Middle frontal gyrus (tissue), 1 donor: Measurements from ENCODE around the gene CRB2.

Experiments
- DNase-seq: peaks from one replicate; pipeline ENCODE4 v3.0.0-alpha.2; 2015; ENCODE audit warnings: low spot score; ENCODE audit errors: extremely low spot score

Gene CRB2

GRCh38 chr9:123402981-123403509 lies 47.0 kb downstream of the CRB2 start:
- DNase-seq, result no peak

- DNase-seq, result no peak
These were observed 50.0 kb downstream of the CRB2 start for GRCh38 chr9:123406016-123406415.

DNA sequence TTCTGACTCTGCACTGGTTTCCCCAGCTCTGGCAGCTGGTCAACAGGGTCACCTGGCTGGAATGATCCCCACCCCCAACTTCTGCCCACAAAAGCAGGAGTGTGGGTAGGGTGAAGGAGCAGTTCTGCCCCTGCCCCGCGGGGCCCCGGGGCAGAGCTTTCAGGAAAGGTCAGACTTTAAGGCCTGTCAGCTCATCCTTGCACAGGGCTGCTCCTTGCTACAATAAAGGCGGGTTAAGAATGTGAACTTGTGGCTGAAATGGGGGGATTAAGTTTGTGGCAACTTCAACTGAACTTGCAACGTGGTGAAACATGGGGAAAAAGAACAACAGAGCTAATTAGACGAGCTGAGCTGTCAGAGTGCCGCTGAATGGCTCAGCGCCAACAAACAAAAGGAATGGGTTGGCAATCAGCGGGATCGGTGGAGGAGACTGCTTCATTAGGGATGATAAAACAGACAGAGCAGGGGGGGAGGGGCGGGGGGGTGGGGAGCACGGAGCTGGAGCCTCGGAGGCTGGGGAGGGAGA lies 50.8 kb downstream of the CRB2 start:
- no peak for DNase-seq

DNA sequence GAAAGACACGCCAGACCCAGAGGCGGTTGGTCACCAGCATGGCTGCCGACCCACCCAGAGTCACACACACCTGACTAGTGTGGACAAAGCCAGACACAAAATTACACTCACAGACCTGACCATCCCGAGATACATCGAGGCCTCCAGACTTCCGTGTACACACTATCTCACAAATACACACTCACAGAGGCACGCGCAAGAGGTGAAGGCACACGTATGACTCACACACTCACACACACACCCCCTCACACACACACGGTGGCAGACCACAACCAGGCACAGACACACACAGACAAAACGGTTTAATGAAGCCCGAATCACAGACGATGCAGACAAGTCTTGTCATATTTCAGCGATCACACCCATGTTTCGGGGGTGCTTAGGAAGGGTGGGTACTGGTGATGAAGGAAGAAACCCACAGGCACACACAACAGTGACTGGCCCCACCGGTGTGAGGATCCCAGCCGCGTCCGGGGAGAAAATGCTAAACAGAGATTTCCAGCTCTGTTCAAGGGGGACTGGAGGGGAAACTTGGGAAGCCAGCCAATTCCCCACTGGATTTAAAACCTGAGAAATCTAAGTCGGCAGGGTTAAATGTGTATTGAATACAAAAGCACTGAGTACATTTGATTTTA lies 51.3 kb downstream of the CRB2 start:
- no peak for DNase-seq

GRCh38 chr9:123408313-123409262 lies 52.6 kb downstream of the CRB2 start:
- no peak for DNase-seq

- no peak for DNase-seq
These were observed 54.4 kb downstream of the CRB2 start for GRCh38 chr9:123410281-123410910.

GRCh38 chr9:123411191-123411590 lies 55.2 kb downstream of the CRB2 start:
- DNase-seq, result no peak

- no peak for DNase-seq
These were observed 55.6 kb downstream of the CRB2 start for GRCh38 chr9:123411636-123412035.

DNA sequence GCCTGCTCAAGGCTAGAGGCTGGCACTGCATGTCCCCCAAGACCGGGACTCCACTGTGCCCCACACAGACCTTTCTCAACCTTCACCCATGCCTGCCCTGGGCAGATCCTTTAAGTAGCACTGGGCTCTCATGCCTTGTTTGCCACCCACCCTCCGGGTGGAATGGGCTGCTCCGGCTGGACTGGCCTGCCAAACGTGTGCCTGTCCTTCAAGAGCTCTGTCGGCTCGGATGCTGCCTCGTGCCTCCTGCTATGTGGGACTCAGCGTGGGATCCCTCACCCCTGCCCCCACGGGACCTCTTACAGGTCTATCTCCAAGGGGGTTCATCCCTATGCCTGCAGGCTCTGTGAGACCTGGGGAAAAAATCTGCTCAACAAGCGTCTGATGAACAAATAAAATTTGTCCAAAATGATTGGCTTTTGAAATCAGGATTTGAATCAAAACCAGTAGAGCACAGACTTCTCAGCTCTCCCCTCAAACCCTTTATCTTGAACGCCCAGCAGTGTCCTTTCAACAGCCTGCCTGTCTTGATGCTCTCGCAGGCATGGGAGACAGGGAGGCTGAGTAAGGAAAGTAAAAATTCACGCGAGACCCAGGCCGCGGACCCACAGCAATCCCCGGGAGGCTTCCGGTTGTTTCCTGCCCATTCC lies 56.3 kb downstream of the CRB2 start:
- no peak for DNase-seq

GRCh38 chr9:123414204-123414603 lies 58.2 kb downstream of the CRB2 start:
- DNase-seq, result no peak

GRCh38 chr9:123414936-123415930 lies 59.2 kb downstream of the CRB2 start:
- DNase-seq, result no peak

- no peak for DNase-seq
These were observed 60.2 kb downstream of the CRB2 start for GRCh38 chr9:123416176-123416575.

- no peak for DNase-seq
These were observed 61.5 kb downstream of the CRB2 start for GRCh38 chr9:123417289-123418051.

GRCh38 chr9:123418052-123418430 lies 62.0 kb downstream of the CRB2 start:
- DNase-seq, result no peak

GRCh38 chr9:123418506-123418905 lies 62.5 kb downstream of the CRB2 start:
- no peak for DNase-seq

- no peak for DNase-seq
These were observed 63.1 kb downstream of the CRB2 start for GRCh38 chr9:123419091-123419490.

DNA sequence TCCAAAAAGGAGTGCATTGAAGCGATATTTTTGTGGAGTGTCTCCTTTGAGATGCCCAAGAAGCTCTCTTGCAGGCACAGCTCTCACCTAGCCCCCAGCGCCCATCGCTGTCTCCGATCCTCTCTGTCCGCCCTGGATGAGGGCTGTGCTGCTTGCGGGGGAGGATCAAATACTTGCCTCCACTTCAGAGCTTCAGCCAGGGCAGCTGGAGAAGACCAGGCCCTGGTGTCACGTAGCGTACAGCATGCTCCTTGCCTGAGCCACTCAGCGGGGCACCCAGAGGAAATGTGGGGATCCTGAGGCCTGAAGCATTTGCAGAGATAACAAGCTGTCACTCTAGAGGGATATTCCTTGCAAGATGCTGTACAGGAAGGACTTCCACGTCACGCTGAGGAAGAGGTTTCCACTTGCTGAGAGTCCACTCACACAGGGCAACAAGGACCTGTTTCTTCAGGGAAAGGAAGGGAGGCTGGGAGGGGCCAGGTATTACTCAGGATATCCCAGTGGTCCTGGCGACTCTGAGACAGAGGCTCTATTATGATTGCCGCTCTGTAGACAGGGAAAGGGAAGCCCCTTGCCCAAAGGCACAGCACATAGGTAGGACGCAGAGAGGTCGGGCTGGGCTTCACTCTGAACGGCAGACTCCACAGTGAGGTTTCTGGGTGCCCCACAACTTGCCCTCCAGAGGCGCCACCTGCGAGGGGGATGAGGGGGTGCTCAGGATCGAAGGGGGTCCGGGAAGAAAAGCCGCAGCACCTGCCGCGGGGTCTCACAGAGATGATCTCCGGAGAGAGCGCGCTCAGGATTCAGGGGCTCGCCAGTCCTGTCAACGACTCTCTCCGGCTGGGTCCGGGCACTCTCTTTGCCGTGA lies 64.0 kb downstream of the CRB2 start:
- no peak for DNase-seq

DNA sequence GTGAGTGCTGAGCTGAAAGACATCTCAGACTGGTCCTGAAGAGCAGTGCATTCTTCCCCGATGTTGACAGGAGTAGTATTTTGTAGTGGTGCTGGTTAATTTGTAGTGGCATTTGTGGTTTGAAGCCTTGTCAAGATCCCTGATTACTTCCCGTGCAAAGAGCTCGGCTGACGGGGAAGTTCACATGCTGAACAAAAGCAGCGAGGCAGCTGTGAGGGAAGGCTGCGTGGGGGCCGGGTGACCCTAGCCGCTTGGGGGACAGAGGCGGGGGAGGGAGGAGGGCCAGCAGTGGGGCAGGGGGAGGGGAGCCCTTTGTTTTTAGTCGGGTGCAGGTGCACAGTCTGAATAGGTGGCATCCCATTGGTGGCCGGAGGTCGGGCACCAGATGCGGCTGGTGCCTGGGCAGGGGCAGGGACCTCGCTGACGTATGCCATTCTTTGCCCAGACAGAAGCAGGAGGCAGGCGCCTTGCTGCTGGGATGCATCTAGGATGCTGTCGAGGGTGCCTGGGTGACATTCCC lies 64.7 kb downstream of the CRB2 start:
- DNase-seq, result no peak
